GM12801 (cell line): ENCODE results near the gene TOMM70.

Experiments
- TF ChIP-seq, protein P1 (sequence below): IDR thresholded peaks from one replicate; pipeline ENCODE4 v1.5.1; 2011; ENCODE audit warnings: control low read depth; ENCODE audit not compliant: insufficient read length; ENCODE audit errors: extremely low read depth

Gene TOMM70

DNA sequence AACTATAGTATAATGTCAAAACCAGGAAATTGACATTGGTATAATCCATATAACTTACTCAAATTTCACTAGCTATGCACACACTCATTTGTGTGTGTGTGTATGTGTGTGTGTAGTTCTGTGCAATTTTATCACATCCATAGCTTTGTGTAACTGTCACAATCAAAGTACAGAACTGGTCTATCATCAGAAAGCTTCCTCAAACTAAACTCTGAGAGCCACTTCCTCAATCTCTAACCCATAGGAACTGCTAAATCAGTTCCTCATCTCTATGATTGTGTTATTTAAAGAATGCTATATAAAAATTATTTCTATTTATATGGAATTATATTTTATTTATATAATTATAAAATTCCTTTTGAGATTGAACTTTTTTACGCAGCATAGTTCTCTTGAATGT, 18.5 kb upstream of the TOMM70 start:
- TF ChIP-seq, protein P1, sequence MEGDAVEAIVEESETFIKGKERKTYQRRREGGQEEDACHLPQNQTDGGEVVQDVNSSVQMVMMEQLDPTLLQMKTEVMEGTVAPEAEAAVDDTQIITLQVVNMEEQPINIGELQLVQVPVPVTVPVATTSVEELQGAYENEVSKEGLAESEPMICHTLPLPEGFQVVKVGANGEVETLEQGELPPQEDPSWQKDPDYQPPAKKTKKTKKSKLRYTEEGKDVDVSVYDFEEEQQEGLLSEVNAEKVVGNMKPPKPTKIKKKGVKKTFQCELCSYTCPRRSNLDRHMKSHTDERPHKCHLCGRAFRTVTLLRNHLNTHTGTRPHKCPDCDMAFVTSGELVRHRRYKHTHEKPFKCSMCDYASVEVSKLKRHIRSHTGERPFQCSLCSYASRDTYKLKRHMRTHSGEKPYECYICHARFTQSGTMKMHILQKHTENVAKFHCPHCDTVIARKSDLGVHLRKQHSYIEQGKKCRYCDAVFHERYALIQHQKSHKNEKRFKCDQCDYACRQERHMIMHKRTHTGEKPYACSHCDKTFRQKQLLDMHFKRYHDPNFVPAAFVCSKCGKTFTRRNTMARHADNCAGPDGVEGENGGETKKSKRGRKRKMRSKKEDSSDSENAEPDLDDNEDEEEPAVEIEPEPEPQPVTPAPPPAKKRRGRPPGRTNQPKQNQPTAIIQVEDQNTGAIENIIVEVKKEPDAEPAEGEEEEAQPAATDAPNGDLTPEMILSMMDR: no peak

DNA sequence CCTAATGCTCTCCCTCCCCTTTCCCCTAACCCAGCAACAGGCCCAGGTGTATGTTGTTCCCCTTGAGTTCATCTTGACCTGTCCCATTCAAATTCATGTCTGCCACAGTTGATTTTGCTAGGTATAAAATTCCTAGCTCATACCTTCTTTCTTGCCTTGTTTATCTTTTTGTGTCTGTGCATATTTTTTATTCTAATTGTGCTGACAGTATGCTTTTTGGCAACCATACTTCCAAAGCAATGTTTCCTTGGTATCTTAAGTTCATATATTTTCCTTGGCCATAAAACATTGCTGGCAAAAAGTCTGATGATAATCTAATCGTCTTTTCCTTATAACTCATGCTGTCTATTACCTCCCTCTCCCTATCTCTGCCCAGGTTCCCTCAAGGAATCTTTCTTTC, 16.0 kb upstream of the TOMM70 start:
- TF ChIP-seq, protein P1: no peak

DNA sequence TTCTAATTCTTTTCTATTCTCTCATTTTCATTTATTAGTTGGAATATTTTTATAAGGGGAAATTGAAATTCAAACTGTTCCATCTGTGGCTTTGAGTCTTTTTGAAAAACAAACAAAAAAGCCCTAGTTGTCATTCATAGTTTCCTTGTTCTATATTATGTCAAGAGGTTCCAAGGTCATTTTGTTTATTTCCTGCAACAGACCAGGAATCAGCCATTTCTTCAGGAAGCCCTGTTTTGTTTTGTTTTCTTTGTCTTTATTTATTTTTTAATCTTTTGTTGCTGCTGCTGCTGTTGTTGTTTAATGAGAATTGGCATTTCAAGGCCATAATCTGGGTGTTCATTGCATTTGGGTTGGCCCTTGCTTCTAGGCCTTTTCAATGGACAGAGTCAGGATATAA, 15.3 kb upstream of the TOMM70 start:
- TF ChIP-seq, protein P1: no peak

DNA sequence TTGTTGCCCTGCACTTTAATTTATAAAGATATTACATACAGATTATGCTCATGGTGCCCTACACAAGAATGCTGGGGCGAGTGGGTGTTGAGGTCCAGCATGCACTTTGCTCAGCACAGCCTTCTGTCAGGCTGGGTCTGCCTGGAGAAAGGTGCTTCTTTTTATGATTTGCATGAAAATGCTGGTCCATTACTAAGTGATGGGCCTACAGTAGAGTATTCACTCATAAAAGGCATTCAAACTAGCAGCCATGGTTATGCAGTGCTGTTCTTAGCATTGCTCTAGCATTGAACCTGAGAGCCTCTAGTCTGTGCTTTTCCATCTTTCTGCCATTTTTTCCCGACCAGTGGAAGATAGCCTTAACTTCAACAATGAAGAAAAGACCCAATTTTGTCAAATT, 12.7 kb upstream of the TOMM70 start:
- TF ChIP-seq, protein P1: no peak

DNA sequence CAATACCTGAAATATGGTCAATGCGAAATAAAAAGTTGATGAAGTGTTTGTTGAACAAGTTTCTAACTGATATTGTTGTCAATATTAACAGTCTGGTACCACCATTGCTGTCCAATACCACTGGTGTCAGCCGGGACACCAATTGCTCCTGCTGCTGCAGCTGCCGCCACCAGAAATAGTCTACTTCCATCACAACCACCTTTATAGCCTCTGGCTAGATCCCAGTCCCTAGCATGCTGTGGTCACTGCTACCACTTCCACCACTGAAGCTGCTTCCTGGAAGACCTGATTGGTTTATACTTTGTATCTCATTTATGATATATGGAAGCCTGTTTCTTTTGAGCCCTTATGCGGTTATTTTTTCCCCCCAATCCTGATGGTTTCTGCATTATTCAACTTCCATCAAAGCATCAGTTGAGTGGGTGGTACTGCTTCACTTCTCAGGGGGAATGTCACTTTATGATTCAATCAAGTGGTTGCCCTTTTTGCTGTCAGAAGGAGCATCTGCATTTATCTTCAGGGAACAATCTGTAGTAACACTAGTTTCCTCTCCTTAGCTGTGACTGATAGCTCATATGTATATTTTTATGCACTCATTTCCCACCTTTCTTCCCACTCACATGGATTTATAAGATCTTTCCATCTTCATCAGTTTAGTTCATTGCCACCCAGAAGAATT, 12.2 kb upstream of the TOMM70 start:
- TF ChIP-seq, protein P1: no peak

DNA sequence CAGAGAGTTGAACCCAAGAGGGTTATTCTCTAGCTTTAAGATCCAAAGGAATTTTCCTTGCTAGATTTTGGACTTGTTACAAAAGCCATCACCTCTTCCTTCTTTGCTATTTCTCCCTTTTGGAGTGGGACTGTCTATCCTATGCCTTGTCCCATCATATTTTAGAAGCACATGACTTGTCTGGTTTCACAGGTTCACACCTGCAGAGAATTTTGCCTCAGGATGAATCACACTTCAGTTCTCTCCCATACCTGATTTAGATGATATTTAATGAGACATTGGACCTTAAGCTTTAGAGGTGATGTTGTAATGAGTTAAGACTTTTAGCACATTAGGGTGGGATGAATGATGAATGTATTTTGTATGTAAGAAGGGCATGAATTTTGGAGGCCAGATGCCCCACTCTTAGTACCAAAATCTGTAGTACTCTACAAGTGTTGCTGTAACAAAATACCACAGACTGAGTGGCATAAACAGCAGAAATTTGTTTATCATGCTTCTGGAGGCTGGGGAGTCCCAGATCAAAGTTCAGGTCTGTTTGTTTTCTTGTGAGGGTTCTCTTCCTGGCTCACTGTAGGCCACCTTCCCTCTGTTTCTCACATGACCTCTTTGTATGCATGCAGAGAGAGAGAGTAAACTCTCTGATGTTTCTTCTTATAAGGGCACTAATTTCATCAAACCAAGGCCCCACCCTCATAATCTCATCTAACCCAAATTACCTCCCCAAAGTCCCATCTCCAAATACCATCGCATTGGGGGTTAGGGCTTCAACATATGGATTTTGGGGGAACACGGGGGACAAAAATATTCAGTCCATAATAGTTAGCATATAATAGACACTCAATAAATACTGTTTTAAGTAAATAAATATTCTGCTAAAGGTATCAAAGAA, 10.4 kb upstream of the TOMM70 start:
- TF ChIP-seq, protein P1: no peak

DNA sequence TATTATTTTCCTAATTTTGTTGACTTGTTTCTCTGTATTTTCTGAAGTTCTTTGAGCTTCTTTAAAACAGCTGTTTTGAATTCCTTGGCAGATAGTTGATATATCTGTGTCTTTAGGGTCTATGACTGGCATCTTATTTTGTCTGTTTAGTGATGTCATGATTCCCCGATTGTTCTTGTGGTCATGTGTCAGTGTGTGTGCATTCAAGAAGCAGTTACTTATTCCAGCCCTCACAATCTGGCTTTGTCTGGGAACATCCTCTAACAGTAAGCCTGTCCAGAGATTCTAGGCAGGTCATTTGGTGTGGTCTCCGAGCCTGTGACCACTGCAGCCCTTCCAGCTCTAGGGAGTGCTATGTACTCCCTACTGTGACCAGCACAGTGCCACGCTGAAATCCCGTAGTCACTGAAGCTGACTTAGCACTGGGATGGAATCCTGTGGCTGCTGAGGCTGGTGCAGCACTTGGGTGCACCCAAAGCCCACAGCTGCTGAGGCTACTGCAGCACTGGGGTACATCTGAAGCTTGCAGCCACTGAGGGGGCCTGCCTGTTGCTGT, 7.2 kb upstream of the TOMM70 start:
- TF ChIP-seq, protein P1: no peak
